Neural cell (in vitro differentiated cells): ENCODE data around the gene MTCL1. TPM values are rescaled to one million over a fixed set of nuclear protein-coding genes. Genes with fewer than 3 reads are reported as not detected.

Experiments
- H2AFZ ChIP-seq: fragments of 200-600, 300-800 bp; sonication (generic), shearing (Covaris generic); 2 replicates; pipeline ENCODE4 v1.6.0; 2014; ENCODE audit warnings: low read depth, mild to moderate bottlenecking, antibody characterized with exemption, low read length, moderate library complexity
- H3F3A ChIP-seq: fragments of 200-600 bp; shearing (Covaris generic); 2 replicates; pipeline ENCODE4 v1.6.1; 2016; ENCODE audit warnings: mild to moderate bottlenecking, moderate library complexity, mixed read lengths, antibody characterized with exemption, low read length; ENCODE audit not compliant: insufficient read depth, poor library complexity, severe bottlenecking
- H3K27ac ChIP-seq: fragments of 200-600, 300-800 bp; sonication (generic), shearing (Covaris generic); 2 replicates; pipeline ENCODE4 v1.5.1; 2014; ENCODE audit warnings: mild to moderate bottlenecking, low read length, moderate library complexity
- H3K27me3 ChIP-seq: fragments of 300-800, 200-600 bp; sonication (generic), shearing (Covaris generic); 2 replicates; pipeline ENCODE4 v1.6.0; 2014; ENCODE audit warnings: mild to moderate bottlenecking, low read depth, low read length, moderate library complexity; ENCODE audit not compliant: insufficient read depth
- H3K36me3 ChIP-seq: fragments of 300-800, 200-600 bp; sonication (generic), shearing (Covaris generic); 2 replicates; pipeline ENCODE4 v1.5.1; 2014; ENCODE audit warnings: mild to moderate bottlenecking, antibody characterized with exemption, low read length, moderate library complexity; ENCODE audit not compliant: insufficient read depth
- H3K4me2 ChIP-seq: fragments of 300-800, 200-600 bp; sonication (generic), shearing (Covaris generic); 2 replicates; pipeline ENCODE4 v1.6.0; 2014; ENCODE audit warnings: mild to moderate bottlenecking, low read length
- H3K4me3 ChIP-seq: fragments of 300-800, 200-600 bp; sonication (generic), shearing (Covaris generic); 2 replicates; pipeline ENCODE4 v1.5.1; 2014; ENCODE audit warnings: mild to moderate bottlenecking, low read length, moderate library complexity
- H3K79me2 ChIP-seq: fragments of 200-600 bp; shearing (Covaris generic); replicated peaks from 2 replicates; pipeline ENCODE4 v1.6.0; 2014; ENCODE audit warnings: mild to moderate bottlenecking, low read length, moderate library complexity; ENCODE audit not compliant: insufficient read depth
- H3K9ac ChIP-seq: fragments of 300-800, 200-600 bp; sonication (generic), shearing (Covaris generic); 2 replicates; pipeline ENCODE4 v1.6.1; 2016; ENCODE audit warnings: mild to moderate bottlenecking, low read length, mixed read lengths
- H3K9me2 ChIP-seq: fragments of 200-600 bp; shearing (Covaris generic); 2 replicates; pipeline ENCODE4 v1.6.1; 2016; ENCODE audit warnings: mild to moderate bottlenecking, low read length, mixed read lengths; ENCODE audit not compliant: insufficient read depth
- H3K9me3 ChIP-seq: fragments of 200-600, 300-800 bp; sonication (generic), shearing (Covaris generic); 2 replicates; pipeline ENCODE4 v1.6.1; 2016; ENCODE audit warnings: mild to moderate bottlenecking, mixed run types, low read length, moderate library complexity, mixed read lengths
- H4K20me1 ChIP-seq: fragments of 200-600 bp; shearing (Covaris generic); 2 replicates; pipeline ENCODE4 v1.6.1; 2016; ENCODE audit warnings: mild to moderate bottlenecking, mixed run types; ENCODE audit not compliant: insufficient read depth
- EZH2 ChIP-seq: fragments of 200-600, 300-800 bp; shearing (Covaris generic), sonication (generic); IDR thresholded peaks from 2 replicates; pipeline ENCODE4 v1.6.1; 2014; ENCODE audit warnings: antibody characterized with exemption, low read length, borderline replicate concordance, mild to moderate bottlenecking; ENCODE audit not compliant: insufficient read depth, poor library complexity, severe bottlenecking
- MXI1 ChIP-seq: fragments of 450-650 bp; conservative IDR thresholded peaks from 2 replicates; pipeline ENCODE4 v1.6.1; 2014; ENCODE audit warnings: antibody characterized with exemption, mild to moderate bottlenecking; ENCODE audit not compliant: poor library complexity, severe bottlenecking
- RAD21 ChIP-seq: fragments of 450-650 bp; conservative IDR thresholded peaks from 2 replicates; pipeline ENCODE4 v1.6.1; 2014; ENCODE audit warnings: antibody characterized with exemption, mild to moderate bottlenecking, moderate library complexity
- SMC3 ChIP-seq: fragments of 450-650 bp; conservative IDR thresholded peaks from 2 replicates; pipeline ENCODE4 v1.6.1; 2014; ENCODE audit warnings: antibody characterized with exemption, mild to moderate bottlenecking, moderate library complexity; ENCODE audit not compliant: poor library complexity
- TAF1 ChIP-seq: IDR thresholded peaks from 2 replicates; pipeline ENCODE4 v1.6.1; 2012; ENCODE audit warnings: low read depth
- polyA plus RNA-seq: library from polyadenylated mRNA; depleted of rRNA; stranded (reverse); fragments of >200 nt; gene quantifications from 2 replicates; pipeline ENCODE4 v1.2.3, GENCODE V29; 2014
- TF ChIP-seq, protein P1 (sequence below): fragments of 450-650 bp; IDR thresholded peaks from 2 replicates; pipeline ENCODE4 v1.5.1; 2014; ENCODE audit warnings: antibody characterized with exemption, mild to moderate bottlenecking, moderate library complexity; ENCODE audit not compliant: poor library complexity, severe bottlenecking

The MTCL1 gene
- polyA plus RNA-seq, 1 donor from 2014 or later: 20.8 TPM

DNA sequence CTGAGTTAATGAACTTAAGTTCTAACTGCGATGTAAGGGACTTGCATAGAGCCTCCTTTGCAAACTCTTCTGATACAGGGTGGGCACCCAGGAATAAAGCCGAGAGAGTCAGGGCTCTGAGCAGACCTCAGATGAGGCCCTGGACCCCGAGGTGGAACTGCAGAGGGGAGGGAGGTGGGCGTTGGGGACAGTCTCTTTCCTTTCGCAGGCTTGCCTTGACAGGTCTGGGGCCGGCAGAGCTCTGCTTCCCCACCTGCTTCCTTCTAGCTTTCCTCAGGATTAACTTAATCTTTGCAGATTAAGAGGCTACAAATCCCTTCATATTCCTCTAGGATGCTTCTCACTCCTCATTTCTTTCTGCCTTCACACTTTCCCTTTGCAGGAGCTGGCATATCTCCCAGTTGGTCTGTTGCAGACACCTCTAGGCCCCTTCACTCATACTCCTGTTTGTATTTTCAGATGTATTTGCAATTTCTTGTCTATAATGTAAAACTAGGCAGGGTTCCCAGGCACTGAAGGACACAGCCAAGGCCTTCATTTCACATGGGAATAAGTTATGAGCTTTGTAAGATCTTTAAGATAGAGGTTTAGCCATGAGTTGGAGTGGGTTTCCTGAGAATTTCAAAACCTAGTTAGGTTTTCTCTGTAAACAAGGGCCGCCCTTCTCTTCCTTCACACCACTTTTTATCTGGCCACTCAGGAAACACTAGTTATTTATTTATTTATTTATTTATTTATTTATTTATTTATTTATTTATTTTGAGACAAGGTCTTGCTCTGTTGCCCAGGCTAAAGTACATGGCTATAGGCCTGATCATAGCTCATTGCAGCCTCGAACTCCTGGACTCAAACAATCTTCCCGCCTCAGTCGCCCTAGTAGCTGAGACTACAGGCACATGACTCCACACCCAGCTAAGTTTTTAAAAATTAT is 70.9 kb downstream of the MTCL1 start:
- no peaks in the 10 kb centered on the region for H3K36me3 ChIP-seq
- TF ChIP-seq MXI1: no peak
- TF ChIP-seq, protein P1, sequence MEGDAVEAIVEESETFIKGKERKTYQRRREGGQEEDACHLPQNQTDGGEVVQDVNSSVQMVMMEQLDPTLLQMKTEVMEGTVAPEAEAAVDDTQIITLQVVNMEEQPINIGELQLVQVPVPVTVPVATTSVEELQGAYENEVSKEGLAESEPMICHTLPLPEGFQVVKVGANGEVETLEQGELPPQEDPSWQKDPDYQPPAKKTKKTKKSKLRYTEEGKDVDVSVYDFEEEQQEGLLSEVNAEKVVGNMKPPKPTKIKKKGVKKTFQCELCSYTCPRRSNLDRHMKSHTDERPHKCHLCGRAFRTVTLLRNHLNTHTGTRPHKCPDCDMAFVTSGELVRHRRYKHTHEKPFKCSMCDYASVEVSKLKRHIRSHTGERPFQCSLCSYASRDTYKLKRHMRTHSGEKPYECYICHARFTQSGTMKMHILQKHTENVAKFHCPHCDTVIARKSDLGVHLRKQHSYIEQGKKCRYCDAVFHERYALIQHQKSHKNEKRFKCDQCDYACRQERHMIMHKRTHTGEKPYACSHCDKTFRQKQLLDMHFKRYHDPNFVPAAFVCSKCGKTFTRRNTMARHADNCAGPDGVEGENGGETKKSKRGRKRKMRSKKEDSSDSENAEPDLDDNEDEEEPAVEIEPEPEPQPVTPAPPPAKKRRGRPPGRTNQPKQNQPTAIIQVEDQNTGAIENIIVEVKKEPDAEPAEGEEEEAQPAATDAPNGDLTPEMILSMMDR: no peak
- TF ChIP-seq SMC3: no peak
- TF ChIP-seq TAF1: no peak
- no peak overlapping the region for H3K4me2 ChIP-seq
- H3K27me3 ChIP-seq: peaks cover 7% of the 10 kb centered on the region
- H3K27ac ChIP-seq: no peak overlapping the region
- H3K9me2 ChIP-seq: no peaks in the 10 kb centered on the region
- H3K4me3 ChIP-seq: no peak overlapping the region
- H3K9me3 ChIP-seq: no peaks in the 10 kb centered on the region
- no peak overlapping the region for H3K9ac ChIP-seq
- H3F3A ChIP-seq: no peaks in the 10 kb centered on the region
- H4K20me1 ChIP-seq: no peaks in the 10 kb centered on the region
- H3K79me2 ChIP-seq: no peaks in the 10 kb centered on the region
- no peak overlapping the region for H2AFZ ChIP-seq

- H3K79me2 ChIP-seq: no peaks in the 10 kb centered on the region
- H3K27me3 ChIP-seq: peaks cover 7% of the 10 kb centered on the region
- no peaks in the 10 kb centered on the region for H3F3A ChIP-seq
- no peak for TF ChIP-seq EZH2
- no peak for TF ChIP-seq RAD21
- TF ChIP-seq MXI1: no peak
- TF ChIP-seq, protein P1: no peak
- H3K27ac ChIP-seq: no peak overlapping the region
- H2AFZ ChIP-seq: no peak overlapping the region
- no peak overlapping the region for H3K4me2 ChIP-seq
- H3K9me3 ChIP-seq: no peaks in the 10 kb centered on the region
- no peak overlapping the region for H3K4me3 ChIP-seq
- H3K9me2 ChIP-seq: no peaks in the 10 kb centered on the region
- no peak overlapping the region for H3K9ac ChIP-seq
- H3K36me3 ChIP-seq: no peaks in the 10 kb centered on the region
- H4K20me1 ChIP-seq: no peaks in the 10 kb centered on the region
Observed at GRCh38 chr18:8777846-8778245, 72.5 kb downstream of the MTCL1 start.

- Histone ChIP-seq H3K4me2 (no peak overlapping the region), H3F3A (no peaks in the 10 kb centered on the region), H3K27me3 (peaks cover 7% of the 10 kb centered on the region), H3K27ac (no peak overlapping the region), H4K20me1 (no peaks in the 10 kb centered on the region), H2AFZ (no peak overlapping the region), H3K9me3 (no peaks in the 10 kb centered on the region), H3K36me3 (no peaks in the 10 kb centered on the region), H3K9ac (no peak overlapping the region), H3K79me2 (no peaks in the 10 kb centered on the region), H3K4me3 (no peak overlapping the region), H3K9me2 (no peaks in the 10 kb centered on the region)
- TF ChIP-seq, protein P1: no peak
- no peak for TF ChIP-seq MXI1
Observed at GRCh38 chr18:8778386-8778785, 73.0 kb downstream of the MTCL1 start.
